DOHH2 (cell line): ENCODE data around the gene SLC27A2.

ENCODE experiments used
- H3F3A ChIP-seq: fragments of 200-600 bp; sonication (generic), shearing (Covaris generic); 2 replicates; pipeline ENCODE4 v1.6.0; 2016; ENCODE audit warnings: antibody characterized with exemption, mild to moderate bottlenecking; ENCODE audit not compliant: control insufficient read depth, insufficient read depth
- H3K27ac ChIP-seq: fragments of 200-600 bp; sonication (generic); 2 replicates; pipeline ENCODE4 v1.5.1; 2014; ENCODE audit warnings: low read depth, mild to moderate bottlenecking, low read length, moderate library complexity
- H3K27me3 ChIP-seq: fragments of 200-600 bp; sonication (generic); 2 replicates; pipeline ENCODE4 v1.6.1; 2014; ENCODE audit warnings: mild to moderate bottlenecking, low read length, mixed read lengths; ENCODE audit not compliant: control insufficient read depth
- H3K36me3 ChIP-seq: fragments of 200-600 bp; sonication (generic); 2 replicates; pipeline ENCODE4 v1.6.1; 2014; ENCODE audit warnings: mild to moderate bottlenecking, low read length, moderate library complexity, mixed read lengths; ENCODE audit not compliant: control insufficient read depth
- H3K4me1 ChIP-seq: fragments of 200-600 bp; sonication (generic); 2 replicates; pipeline ENCODE4 v1.6.1; 2014; ENCODE audit warnings: mild to moderate bottlenecking, low read length, mixed read lengths; ENCODE audit not compliant: control insufficient read depth
- H3K4me2 ChIP-seq: fragments of 200-600 bp; sonication (generic); 2 replicates; pipeline ENCODE4 v1.6.0; 2014; ENCODE audit warnings: mild to moderate bottlenecking, low read length, moderate library complexity
- H3K4me3 ChIP-seq: fragments of 200-600 bp; sonication (generic); 2 replicates; pipeline ENCODE4 v1.5.1; 2014; ENCODE audit warnings: mild to moderate bottlenecking, low read length, mixed read lengths
- H3K79me2 ChIP-seq: fragments of 200-600 bp; sonication (generic); 2 replicates; pipeline ENCODE4 v1.6.1; 2014; ENCODE audit warnings: mild to moderate bottlenecking, low read length, mixed read lengths; ENCODE audit not compliant: control insufficient read depth
- H3K9me2 ChIP-seq: fragments of 200-600 bp; sonication (generic); replicated peaks from 2 replicates; pipeline ENCODE4 v1.6.1; 2014; ENCODE audit warnings: mild to moderate bottlenecking, low read length, mixed read lengths; ENCODE audit not compliant: control insufficient read depth
- H3K9me3 ChIP-seq: fragments of 200-600 bp; sonication (generic); 2 replicates; pipeline ENCODE4 v1.6.1; 2014; ENCODE audit warnings: antibody characterized with exemption, low read length, mixed read lengths; ENCODE audit not compliant: control insufficient read depth, insufficient read depth
- H4K20me1 ChIP-seq: fragments of 200-600 bp; sonication (generic); 2 replicates; pipeline ENCODE4 v1.6.0; 2014; ENCODE audit warnings: low read depth, mild to moderate bottlenecking, antibody characterized with exemption, low read length, moderate library complexity; ENCODE audit not compliant: control insufficient read depth, insufficient read depth
- CTCF ChIP-seq: fragments of 200-600 bp; sonication (generic); IDR thresholded peaks from one replicate; pipeline ENCODE4 v1.5.1; 2014; ENCODE audit warnings: antibody characterized with exemption, mild to moderate bottlenecking, low read depth, low read length; ENCODE audit not compliant: poor library complexity, severe bottlenecking
- EZH2phosphoT487 ChIP-seq: fragments of 200-600 bp; sonication (generic); IDR thresholded peaks from 2 replicates; pipeline ENCODE4 v1.6.1; 2017; ENCODE audit warnings: borderline replicate concordance, mild to moderate bottlenecking, antibody characterized with exemption, low read length, moderate library complexity, mixed read lengths

The SLC27A2 gene

DNA sequence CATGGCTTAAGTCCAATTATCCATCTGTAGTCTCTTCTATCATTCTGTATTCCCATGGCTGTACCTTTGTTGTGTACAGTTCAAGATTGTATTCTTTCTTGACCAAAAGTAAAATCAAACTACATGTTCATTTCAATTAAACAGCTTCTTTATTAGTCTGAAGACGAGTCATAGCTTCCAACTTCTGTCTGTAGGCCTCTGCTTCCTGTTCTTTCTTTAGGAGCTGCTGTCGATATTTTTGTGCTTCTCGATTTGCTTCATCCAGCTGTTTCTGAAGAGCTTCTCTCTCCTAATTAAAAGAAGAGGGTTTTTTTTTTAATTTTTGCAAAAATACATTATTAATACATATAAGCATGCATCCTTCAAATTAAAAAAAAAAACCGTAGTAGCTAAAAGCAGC is 96.5 kb downstream of the SLC27A2 start:
- H3K4me3 ChIP-seq, result no peak overlapping the region
- TF ChIP-seq EZH2phosphoT487 (no peak), CTCF (no peak)

GRCh38 chr15:50280271-50280670 is 98.3 kb downstream of the SLC27A2 start:
- Histone ChIP-seq H4K20me1 (no peaks in the 10 kb centered on the region; the same call in 1 of the 2 replicates), H3K4me2 (no peak overlapping the region), H3K36me3 (peaks cover 16% of the 10 kb centered on the region), H3K79me2 (no peaks in the 10 kb centered on the region), H3F3A (no peaks in the 10 kb centered on the region), H3K4me1 (no peaks in the 10 kb centered on the region), H3K27ac (no peak overlapping the region), H3K4me3 (no peak overlapping the region), H3K27me3 (no peaks in the 10 kb centered on the region), H3K9me3 (no peaks in the 10 kb centered on the region), H3K9me2 (no peaks in the 10 kb centered on the region)
- no peak for TF ChIP-seq EZH2phosphoT487
- TF ChIP-seq CTCF, result no peak

More for the DNA sequence above, 96.5 kb downstream of the SLC27A2 start:
- no peaks in the 10 kb centered on the region for H3F3A ChIP-seq
- peaks cover 6% of the 10 kb centered on the region; the same call in 1 of the 2 replicates for H3K36me3 ChIP-seq
- H3K27ac ChIP-seq, result no peak overlapping the region
- H3K79me2 ChIP-seq, result no peaks in the 10 kb centered on the region
- H3K9me3 ChIP-seq, result no peaks in the 10 kb centered on the region
- no peaks in the 10 kb centered on the region for H3K27me3 ChIP-seq
- no peak overlapping the region for H3K4me2 ChIP-seq
- H3K9me2 ChIP-seq, result no peaks in the 10 kb centered on the region
- H3K4me1 ChIP-seq, result no peaks in the 10 kb centered on the region
- H4K20me1 ChIP-seq, result no peaks in the 10 kb centered on the region; the same call in 1 of the 2 replicates

DNA sequence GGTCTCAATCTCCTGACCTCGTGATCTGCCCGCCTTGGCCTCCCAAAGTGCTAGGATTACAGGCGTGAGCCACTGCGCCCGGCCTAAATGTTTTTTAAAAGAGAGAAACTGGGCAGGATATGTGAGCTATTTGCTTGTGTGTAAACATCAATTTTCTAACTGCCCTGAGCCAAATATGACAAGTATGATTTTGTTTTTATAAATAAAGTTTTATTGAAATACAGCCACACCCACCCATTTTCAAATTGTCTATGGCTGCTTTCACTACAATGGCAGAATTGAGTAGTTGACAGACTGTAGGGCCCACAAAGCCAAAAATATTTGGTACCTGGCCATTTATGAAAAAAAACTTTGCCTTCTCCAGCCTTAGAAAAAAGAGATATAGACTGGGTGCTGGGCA is 99.4 kb downstream of the SLC27A2 start:
- H3K9me3 ChIP-seq, result no peaks in the 10 kb centered on the region
- TF ChIP-seq CTCF, result no peak
- no peak for TF ChIP-seq EZH2phosphoT487
- no peaks in the 10 kb centered on the region for H3F3A ChIP-seq
- H3K4me3 ChIP-seq, result no peak overlapping the region
- no peaks in the 10 kb centered on the region; the same call in 1 of the 2 replicates for H4K20me1 ChIP-seq
- H3K4me2 ChIP-seq, result no peak overlapping the region
- peaks cover 23% of the 10 kb centered on the region for H3K36me3 ChIP-seq
- no peaks in the 10 kb centered on the region for H3K27me3 ChIP-seq
- no peaks in the 10 kb centered on the region for H3K79me2 ChIP-seq
- H3K9me2 ChIP-seq, result no peaks in the 10 kb centered on the region
- no peak overlapping the region for H3K27ac ChIP-seq
- no peaks in the 10 kb centered on the region for H3K4me1 ChIP-seq
